GM18873 (cell line): ENCODE data around the gene SAMD3.
"Not testable (repeated sequence)": the region's sequence is repeated elsewhere in the genome, so short reads cannot be mapped to it uniquely, and the experiment has no call there.

ENCODE experiments used
- ATAC-seq: cut with Tn5 transposase; IDR thresholded peaks from one replicate; pipeline ENCODE4 v1.9.1; 2021; ENCODE audit warnings: mild to moderate bottlenecking, moderate library complexity, moderate number of reproducible peaks; ENCODE audit not compliant: unreplicated experiment, low FRiP score

The SAMD3 gene

DNA sequence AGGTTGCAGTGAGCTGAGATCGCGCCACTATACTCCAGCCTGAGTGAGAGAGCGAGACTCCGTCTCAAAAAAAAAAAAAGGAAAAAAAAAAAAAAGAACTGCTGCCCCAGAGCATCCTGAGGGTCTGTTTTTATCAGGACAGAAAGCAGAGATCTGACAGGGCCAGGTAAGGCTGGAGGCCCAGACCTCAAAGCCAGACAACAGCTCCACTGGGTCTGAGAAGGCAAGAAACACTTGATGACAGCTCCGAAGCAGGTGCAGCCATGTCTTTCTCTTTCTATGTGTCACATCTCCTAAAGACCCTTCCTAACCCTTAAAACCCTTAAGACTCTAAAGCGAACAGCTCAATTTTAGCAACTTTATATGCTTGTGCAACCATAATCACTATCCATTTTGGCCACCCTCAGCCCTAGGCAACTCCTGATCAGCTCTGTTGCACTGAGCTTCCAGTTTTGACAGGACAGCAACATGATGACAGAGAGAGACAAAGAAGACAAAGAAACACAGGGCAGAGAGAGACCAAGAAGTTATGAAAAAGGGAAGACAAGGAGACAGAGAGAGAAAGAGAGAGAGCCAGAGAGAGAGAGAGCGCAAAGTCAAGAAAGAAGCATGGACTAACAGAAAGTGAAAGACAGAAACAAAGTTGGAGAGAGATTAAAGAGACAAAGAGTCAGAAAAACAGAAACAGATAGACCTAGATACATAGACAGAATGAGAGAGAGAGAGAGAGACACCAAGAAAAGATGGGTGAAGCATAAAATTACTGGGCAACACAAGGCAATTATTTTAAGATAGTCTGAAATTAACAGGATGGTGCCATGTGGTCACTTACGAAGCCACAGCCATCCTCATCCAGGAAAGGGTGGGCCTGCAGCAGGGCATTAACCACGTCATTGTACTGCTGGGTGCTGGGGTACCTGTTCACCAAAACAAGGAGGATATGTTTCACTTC lies 39.2 kb downstream of the SAMD3 start:
- ATAC-seq, result no peak

GRCh38 chr6:130182466-130182865 lies 40.3 kb downstream of the SAMD3 start:
- no peak for ATAC-seq

GRCh38 chr6:130178692-130179091 lies 44.1 kb downstream of the SAMD3 start:
- ATAC-seq, result no peak

DNA sequence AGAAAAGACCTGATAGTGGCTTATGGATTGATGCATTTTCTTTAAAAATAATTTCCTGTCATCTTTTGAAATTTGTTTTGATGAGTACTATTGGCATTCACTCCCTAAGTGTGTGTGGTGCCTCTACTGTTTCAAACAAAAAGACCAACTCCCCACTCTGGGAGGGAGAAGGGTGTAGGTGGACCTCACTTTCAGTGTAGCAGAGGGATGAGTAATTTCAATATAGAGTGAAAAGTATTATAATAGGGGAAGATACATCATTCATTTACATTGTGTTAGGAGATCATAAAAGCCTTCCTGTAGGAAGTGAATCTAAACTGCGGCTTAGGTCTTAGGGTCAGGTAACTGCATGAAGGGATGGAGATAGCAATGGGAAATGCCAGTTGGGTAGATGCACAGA lies 46.4 kb downstream of the SAMD3 start:
- no peak for ATAC-seq

DNA sequence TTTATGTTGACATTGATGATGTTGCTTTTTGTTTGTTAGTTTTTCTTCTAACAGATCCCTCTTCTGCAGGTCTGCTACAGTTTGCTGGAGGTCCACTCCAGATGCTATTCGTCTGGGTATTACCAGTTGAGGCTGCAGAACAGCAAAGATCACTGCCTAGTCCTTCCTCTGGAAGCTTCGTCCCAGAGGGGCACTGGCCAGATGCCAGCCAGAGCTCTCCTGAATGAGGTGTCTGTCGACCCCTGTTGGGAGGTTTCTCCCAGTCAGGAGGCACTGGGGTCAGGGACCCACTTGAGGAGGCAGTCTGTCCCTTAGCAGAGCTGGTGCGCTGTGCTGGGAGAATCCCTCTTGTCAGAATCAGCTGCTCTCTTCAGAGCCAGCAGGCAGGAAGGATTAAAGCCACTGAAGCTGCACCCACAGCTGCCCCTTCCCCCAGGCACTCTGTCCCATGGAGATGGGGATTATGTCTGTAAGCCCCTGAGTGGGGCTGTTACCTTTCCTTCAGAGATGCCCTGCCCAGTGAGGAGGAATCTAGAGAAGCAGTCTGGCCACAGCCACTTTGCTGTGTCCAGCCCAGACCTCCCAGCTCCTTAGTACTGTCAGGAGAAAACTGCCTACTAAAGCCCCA lies 49.3 kb downstream of the SAMD3 start:
- ATAC-seq, result not testable (repeated sequence)

DNA sequence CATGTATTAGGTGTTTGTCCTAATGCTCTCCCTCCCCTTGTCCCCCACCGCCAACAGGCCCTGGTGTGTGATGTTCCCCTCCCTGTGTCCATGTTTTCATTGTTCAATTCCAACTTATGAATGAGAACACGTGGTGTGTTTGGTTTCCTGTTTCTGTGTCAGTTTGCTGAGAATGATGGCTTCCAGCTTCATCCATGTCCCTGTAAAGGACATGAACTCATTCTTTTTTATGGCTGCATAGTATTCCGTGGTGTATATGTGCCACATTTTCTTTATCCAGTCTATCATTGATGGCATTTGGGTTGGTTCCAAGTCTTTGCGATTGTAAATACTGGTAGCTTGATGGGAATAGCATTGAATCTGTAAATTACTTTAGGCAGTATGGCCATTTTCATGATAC lies 52.6 kb downstream of the SAMD3 start:
- not testable (repeated sequence) for ATAC-seq

DNA sequence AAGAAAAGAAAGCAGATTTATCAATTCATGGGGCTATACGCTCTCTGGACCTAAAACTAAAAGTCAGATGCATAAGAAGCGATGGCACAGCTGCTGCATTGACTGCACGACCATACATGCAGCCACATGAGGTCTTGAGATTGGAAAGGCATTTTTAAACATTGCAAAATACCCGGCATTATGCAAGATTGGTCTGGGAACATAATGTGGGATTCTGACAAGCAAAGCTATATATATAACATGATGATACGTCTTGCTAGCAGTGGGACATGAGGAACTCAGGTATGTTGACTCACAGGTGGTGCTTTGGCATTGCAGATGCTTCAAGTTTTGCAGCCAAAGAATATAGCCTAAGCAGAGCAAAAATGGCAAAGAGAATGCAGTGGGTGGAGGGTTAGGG lies 55.1 kb downstream of the SAMD3 start:
- no peak for ATAC-seq

DNA sequence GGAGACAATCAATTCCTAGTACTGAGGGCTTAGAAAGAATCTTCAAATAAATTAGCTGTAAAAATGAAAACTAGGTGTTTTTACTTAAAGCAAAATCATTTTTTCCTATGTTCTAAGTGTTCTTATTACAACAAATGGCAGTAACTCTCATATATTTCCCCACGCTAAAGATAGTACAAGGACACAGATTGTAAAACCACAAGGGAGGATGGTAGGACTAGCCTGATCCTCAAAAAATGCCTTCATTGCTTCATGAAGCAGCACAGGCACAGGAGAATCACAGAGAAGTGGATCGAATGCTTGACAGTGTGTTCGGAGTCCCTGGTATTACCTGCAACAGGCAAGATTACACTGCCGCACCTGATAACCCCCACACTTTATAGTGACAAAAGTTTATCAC lies 58.5 kb downstream of the SAMD3 start:
- ATAC-seq, result no peak

GRCh38 chr6:130163266-130163665 lies 59.5 kb downstream of the SAMD3 start:
- ATAC-seq, result no peak

- no peak for ATAC-seq
Measured at GRCh38 chr6:130162421-130162820, 60.3 kb downstream of the SAMD3 start.

GRCh38 chr6:130161683-130162404 lies 60.9 kb downstream of the SAMD3 start:
- no peak for ATAC-seq

- no peak for ATAC-seq
Measured at GRCh38 chr6:130159956-130160355, 62.8 kb downstream of the SAMD3 start.

GRCh38 chr6:130158548-130158947 lies 64.2 kb downstream of the SAMD3 start:
- no peak for ATAC-seq

DNA sequence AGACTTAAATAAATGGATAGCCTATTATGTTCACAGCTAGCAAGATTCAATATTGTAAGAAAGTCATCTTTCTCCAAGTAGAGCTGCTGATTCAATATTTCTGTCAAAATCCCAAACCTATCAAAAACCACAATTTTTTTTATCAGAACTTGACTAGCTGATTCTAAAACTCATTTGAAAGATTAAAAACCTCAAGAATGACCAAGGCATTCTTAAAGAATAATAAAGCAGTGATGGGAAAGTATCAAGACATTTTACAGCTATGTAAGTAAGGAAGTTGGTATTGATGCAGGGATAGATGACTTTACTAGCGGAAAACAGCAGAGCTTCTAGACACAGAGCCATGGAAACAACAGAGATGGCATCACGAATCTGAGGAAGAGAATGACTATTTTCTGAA lies 64.7 kb downstream of the SAMD3 start:
- ATAC-seq, result no peak

DNA sequence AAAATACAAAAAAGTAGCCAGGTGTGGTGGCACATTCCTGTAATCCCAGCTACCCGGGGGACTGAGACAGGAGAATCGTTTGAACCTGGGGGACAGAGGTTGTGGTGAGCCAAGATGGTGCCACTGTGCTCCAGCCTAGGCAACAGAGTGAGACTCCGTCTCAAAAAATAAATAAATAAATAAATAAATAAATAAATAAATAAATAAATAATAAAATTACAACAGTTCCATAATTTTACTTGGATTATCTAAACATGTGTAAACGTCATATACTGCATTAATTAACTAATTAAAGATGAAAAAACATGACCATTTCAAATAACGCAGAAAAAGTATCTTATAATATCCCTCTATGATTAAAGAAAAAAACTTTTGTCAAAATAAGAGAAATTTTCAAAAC lies 65.8 kb downstream of the SAMD3 start:
- ATAC-seq, result no peak

DNA sequence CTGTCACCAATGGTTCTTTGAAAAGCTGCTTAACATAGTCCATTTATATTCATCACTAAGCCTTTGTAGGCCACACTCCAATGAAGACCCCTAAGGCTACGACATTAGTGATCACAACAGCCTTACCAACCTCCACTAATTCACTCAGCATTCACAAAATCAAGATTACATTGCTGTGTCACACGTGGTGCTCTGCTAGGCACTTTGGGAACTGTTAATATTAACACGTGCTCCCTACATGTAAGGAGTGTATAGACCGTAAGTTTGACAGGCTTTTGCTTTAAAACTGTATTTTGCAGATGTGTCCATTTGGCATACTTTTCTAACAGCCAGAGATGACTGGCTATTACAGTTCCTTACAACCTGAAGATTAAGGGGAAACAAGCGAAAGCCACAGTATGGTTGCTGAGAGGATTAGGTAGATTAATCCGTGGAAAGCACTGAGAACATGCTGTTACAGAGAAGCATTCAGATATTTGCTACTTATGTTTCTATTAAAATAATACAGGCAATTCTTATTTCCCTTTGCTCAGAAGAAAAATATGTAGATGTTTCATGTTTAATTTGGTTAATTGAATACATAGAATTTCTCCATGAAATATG lies 69.7 kb downstream of the SAMD3 start:
- no peak for ATAC-seq

- ATAC-seq, result no peak
Measured at GRCh38 chr6:130150906-130151305, 71.8 kb downstream of the SAMD3 start.

DNA sequence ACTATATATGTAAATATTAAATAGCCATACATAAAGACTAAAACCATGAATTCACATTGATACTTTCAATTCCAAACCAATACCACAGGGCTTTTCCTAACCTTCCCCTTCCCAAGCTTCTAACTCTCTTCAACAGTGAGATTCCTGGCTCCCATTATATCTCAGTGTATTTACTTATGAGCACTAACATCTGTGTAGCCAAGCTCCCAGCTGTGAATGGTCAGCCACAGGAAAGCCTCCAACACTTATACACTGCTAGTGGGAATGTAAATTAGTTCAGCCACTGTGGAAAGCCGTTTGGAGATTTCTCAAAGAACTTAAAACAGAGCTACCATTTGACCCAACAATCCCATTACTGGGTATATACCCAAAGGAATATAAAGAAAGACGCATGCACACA lies 73.7 kb downstream of the SAMD3 start:
- not testable (repeated sequence) for ATAC-seq

DNA sequence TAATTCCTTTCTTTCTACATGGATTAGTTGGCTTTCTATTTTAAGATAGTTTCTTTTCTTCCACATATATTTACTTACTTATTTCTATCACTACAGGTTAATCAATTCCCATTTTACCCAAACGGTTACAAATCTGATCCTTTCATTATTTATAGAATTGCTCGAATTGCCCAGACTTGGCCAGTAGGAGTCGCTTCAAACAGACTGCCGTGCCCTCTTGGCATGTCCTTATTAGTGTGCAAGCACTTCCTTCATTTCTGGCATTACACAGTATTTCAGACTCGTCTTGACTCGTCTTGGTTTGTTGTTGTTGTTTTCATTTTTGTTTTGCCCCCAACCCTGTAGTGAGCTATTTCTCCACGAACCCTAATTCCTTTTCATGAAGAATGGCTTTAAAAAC lies 74.6 kb downstream of the SAMD3 start:
- ATAC-seq, result no peak

DNA sequence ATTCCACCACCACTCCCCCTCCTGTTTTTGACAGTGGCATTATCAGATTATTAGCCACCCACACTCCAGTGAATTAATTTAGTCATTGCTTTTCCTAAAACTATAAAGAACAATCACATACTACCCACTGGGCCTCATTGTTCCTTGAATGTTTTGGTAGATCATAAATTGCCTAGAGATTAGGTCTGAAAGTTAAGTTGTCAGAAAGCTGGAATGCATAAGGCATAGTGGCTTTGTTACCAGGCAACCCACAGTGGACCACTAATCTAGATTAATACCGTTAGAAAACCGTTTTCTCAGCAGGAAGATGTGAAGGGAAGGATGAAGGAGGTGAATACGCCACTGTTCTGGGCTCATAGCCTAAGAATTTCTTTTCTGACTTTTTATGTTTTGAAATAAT lies 75.6 kb downstream of the SAMD3 start:
- no peak for ATAC-seq

DNA sequence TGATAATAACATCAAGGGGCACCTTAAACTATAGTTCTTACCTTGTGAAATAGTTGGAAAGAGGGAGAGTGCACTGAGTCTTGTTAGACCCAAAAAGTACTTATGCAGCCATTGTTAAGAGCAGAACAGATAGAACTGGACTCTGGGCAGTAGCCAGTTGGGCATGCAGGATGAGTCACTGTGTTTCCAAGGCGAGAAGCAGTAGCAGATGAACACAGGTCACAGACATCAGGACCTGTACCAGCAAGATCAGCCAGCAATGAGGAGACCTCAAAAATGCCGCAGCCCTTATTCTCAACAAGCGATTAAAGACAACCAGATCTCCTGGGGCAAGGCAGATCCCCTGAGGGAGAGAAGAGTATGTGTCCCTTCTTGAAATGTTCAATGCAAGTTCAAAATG lies 79.0 kb downstream of the SAMD3 start:
- ATAC-seq, result no peak
